ENCODE results near the gene FAT1. TPM values are rescaled to one million over a fixed set of nuclear protein-coding genes. Genes with fewer than 3 reads are reported as not detected.

Gene FAT1
- total and polyA plus RNA-seq, 2 donors (not counting 1 experiment from before 2014, with no cell fraction given) = 0.07 to 0.15 TPM

DNA sequence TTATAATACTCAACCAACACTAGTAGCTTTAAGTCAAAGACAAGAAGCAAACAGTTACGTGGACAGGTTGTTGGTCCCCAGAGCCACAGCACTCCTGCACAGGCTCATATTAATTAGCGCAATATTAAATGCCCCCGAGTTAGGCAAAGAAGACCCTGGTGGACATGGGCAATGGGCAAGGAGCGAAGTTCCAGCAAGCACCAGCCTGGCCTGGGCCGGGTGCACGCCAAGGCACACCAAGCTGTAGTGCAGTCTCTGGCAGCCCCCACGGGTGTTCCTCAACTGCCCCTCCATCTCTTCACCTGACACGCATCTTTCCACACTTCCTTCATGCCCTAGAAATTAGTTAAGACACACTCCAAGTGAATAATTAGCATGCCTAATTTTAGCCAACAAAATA, 20.1 kb downstream of the FAT1 start:
- peaks cover 0 to 13% (median 0%) of the 10 kb centered on the region in 3 donors for H3K9me3 ChIP-seq (ENCODE audit: control extremely low read depth in 1 of 3, control insufficient read depth in 2 of 3, insufficient read depth in 1 of 3, low read length in 2 of 3)
- DNase-seq (no peak), ATAC-seq (ENCODE audit: low read depth) (no peak)
- H3K4me1 ChIP-seq (ENCODE audit: control insufficient read depth in 2 of 2, insufficient read depth in 2 of 2, low read length in 2 of 2) = no peaks in the 10 kb centered on the region
- no peak overlapping the region for H3K4me3 ChIP-seq (ENCODE audit: control extremely low read depth in 1 of 5, extremely low read depth in 1 of 5, insufficient read depth in 1 of 5, low read depth in 2 of 5, low read length in 4 of 5)
- WGBS (ENCODE audit: insufficient coverage) = 94% methylated on average over 8 of the region's 8 CpGs
- ChIA-PET CTCF (no interaction called here), POLR2A (no interaction called here)
- Mint-ChIP-seq H3K27me3 (no peaks in the 10 kb centered on the region), H3K27ac (no peak overlapping the region), H3K4me3 (no peak overlapping the region), H3K9me3 (ENCODE audit: insufficient read depth) (no peaks in the 10 kb centered on the region), H3K4me1 (no peaks in the 10 kb centered on the region)
- H3K27me3 ChIP-seq (replicated peaks in 1 of 4; ENCODE audit: control extremely low read depth in 1 of 4, control insufficient read depth in 3 of 4, insufficient read depth in 4 of 4, low read length in 3 of 4) = no peaks in the 10 kb centered on the region
- intact Hi-C loops (cut with micrococcal nuclease) = no loop called here
- no peaks in the 10 kb centered on the region for H3K79me2 ChIP-seq (ENCODE audit: control insufficient read depth, insufficient read depth, low read length)
- no peak overlapping the region for H3K27ac ChIP-seq (ENCODE audit: low read length in 2 of 2)
- no peak overlapping the region for H2AFZ ChIP-seq (ENCODE audit: insufficient read depth, low read depth, low read length, poor library complexity, severe bottlenecking)
- no peaks in the 10 kb centered on the region for H4K20me1 ChIP-seq (ENCODE audit: control insufficient read depth, insufficient read depth, low read length, poor library complexity, severe bottlenecking)
- H3K36me3 ChIP-seq (replicated peaks in 1 of 2; ENCODE audit: control extremely low read depth in 1 of 2, control insufficient read depth in 1 of 2, extremely low read depth in 1 of 2, insufficient read depth in 2 of 2, low read length in 1 of 2) = no peaks in the 10 kb centered on the region
- TF ChIP-seq, protein P1, sequence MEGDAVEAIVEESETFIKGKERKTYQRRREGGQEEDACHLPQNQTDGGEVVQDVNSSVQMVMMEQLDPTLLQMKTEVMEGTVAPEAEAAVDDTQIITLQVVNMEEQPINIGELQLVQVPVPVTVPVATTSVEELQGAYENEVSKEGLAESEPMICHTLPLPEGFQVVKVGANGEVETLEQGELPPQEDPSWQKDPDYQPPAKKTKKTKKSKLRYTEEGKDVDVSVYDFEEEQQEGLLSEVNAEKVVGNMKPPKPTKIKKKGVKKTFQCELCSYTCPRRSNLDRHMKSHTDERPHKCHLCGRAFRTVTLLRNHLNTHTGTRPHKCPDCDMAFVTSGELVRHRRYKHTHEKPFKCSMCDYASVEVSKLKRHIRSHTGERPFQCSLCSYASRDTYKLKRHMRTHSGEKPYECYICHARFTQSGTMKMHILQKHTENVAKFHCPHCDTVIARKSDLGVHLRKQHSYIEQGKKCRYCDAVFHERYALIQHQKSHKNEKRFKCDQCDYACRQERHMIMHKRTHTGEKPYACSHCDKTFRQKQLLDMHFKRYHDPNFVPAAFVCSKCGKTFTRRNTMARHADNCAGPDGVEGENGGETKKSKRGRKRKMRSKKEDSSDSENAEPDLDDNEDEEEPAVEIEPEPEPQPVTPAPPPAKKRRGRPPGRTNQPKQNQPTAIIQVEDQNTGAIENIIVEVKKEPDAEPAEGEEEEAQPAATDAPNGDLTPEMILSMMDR (IDR thresholded peaks at IDR 0.05) = no peak
- no peak for TF ChIP-seq EZH2 (IDR thresholded peaks at IDR 0.05; ENCODE audit: borderline replicate concordance, insufficient read depth, low read depth, low read length, poor library complexity, severe bottlenecking)
- H3K9ac ChIP-seq (ENCODE audit: low read length) = no peak overlapping the region
- H3K4me2 ChIP-seq (replicated peaks; ENCODE audit: low read depth, low read length, poor library complexity, severe bottlenecking) = no peak overlapping the region

DNA sequence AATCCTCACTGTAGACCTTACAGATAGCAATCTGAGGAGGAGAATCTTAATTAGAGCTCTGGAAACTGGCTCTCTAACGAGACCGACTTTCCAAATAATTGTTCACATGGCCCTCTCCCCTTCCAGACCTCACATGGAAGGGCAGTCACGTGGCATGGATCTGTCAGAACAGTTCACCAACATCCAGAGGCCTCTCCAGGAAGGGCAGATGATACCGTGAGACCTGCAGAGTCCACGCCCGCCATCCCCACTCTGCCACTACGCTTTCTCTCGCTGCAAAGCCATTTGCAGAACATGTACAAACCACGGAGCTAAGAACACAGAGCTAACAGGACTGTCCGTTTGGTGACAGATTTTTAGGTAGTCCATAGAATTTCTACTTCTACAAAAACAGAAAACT, 20.7 kb downstream of the FAT1 start:
- H4K20me1 ChIP-seq (ENCODE audit: control insufficient read depth, insufficient read depth, low read length, poor library complexity, severe bottlenecking) = no peaks in the 10 kb centered on the region
- H3K27ac Mint-ChIP-seq = no peak overlapping the region

More for the DNA sequence above, 20.7 kb downstream of the FAT1 start:
- Histone ChIP-seq H3K9ac (ENCODE audit: low read length) (no peak overlapping the region), H2AFZ (ENCODE audit: insufficient read depth, low read depth, low read length, poor library complexity, severe bottlenecking) (no peak overlapping the region), H3K27me3 (replicated peaks in 1 of 4; ENCODE audit: control extremely low read depth in 1 of 4, control insufficient read depth in 3 of 4, insufficient read depth in 4 of 4, low read length in 3 of 4) (no peaks in the 10 kb centered on the region), H3K27ac (ENCODE audit: low read length in 2 of 2) (no peak overlapping the region), H3K4me2 (replicated peaks; ENCODE audit: low read depth, low read length, poor library complexity, severe bottlenecking) (no peak overlapping the region), H3K36me3 (replicated peaks in 1 of 2; ENCODE audit: control extremely low read depth in 1 of 2, control insufficient read depth in 1 of 2, extremely low read depth in 1 of 2, insufficient read depth in 2 of 2, low read length in 1 of 2) (no peaks in the 10 kb centered on the region), H3K4me1 (ENCODE audit: control insufficient read depth in 2 of 2, insufficient read depth in 2 of 2, low read length in 2 of 2) (no peaks in the 10 kb centered on the region), H3K9me3 (ENCODE audit: control extremely low read depth in 1 of 3, control insufficient read depth in 2 of 3, insufficient read depth in 1 of 3, low read length in 2 of 3) (peaks cover 0 to 14% (median 0%) of the 10 kb centered on the region in 3 donors), H3K79me2 (ENCODE audit: control insufficient read depth, insufficient read depth, low read length) (no peaks in the 10 kb centered on the region), H3K4me3 (ENCODE audit: control extremely low read depth in 1 of 5, extremely low read depth in 1 of 5, insufficient read depth in 1 of 5, low read depth in 2 of 5, low read length in 4 of 5) (no peak overlapping the region)
- ATAC-seq (ENCODE audit: low read depth) (no peak), DNase-seq (no peak)
- Mint-ChIP-seq H3K4me3 (no peak overlapping the region), H3K9me3 (ENCODE audit: insufficient read depth) (no peaks in the 10 kb centered on the region), H3K4me1 (no peaks in the 10 kb centered on the region), H3K27me3 (no peaks in the 10 kb centered on the region)
- TF ChIP-seq EZH2 (IDR thresholded peaks at IDR 0.05; ENCODE audit: borderline replicate concordance, insufficient read depth, low read depth, low read length, poor library complexity, severe bottlenecking) = no peak
- TF ChIP-seq, protein P1 (IDR thresholded peaks at IDR 0.05) = no peak
- intact Hi-C loops (cut with micrococcal nuclease) = no loop called here
- CTCF ChIA-PET = no interaction called here
- 91% methylated on average over 7 of the region's 10 CpGs for WGBS (ENCODE audit: insufficient coverage)
- POLR2A ChIA-PET = no interaction called here
